HepG2 (cell line): ENCODE measurements around the gene SIAH2. TPM values are rescaled to one million over a fixed set of nuclear protein-coding genes. Genes with fewer than 3 reads are reported as not detected.

Experiments
- ATAC-seq: fragments of 200-7000 bp; cut with Tn5 transposase; 3 replicates; pipeline ENCODE4 v1.9.1; 2020; ENCODE audit warnings: mild to moderate bottlenecking, moderate library complexity
- BruUV-seq: library from RNA; stranded (reverse); fragments of 400-500 nt; replicated peaks from 2 replicates; lab custom pipeline; 2021; lab: Mats Ljungman, UMichigan
- CTCF ChIA-PET: fragments of 300-600 bp; formaldehyde crosslinking; extraction: SDS; loops from one replicate; lab custom pipeline; 2021; ENCODE audit warnings: low total read pairs, inconsistent platforms, low intra/inter-chr PET ratio; lab: Yijun Ruan, JAX
- POLR2A ChIA-PET: fragments of 350-600 bp; sonication (Branson Sonifier 250); formaldehyde crosslinking; loops from one replicate; lab custom pipeline; 2020; ENCODE audit warnings: antibody characterized with exemption, inconsistent platforms; lab: Yijun Ruan, JAX
- DNase-seq: peaks from one replicate; pipeline ENCODE4 v3.0.0-alpha.2; 2015; ENCODE audit warnings: low spot score
- FAIRE-seq: peaks from 3 replicates; lab custom pipeline; 2011; peaks lifted over from hg19 to GRCh38; lab: Jason Lieb, UNC
- H2AFZ ChIP-seq: one replicate; pipeline ENCODE4 v1.6.1; 2011; ENCODE audit warnings: low read length, inconsistent platforms
- H3K27ac ChIP-seq: fragments of 300-600 bp; 3 replicates; pipeline ENCODE4 v1.8.0; 2011; ENCODE audit warnings: mixed run types, mild to moderate bottlenecking, mixed read lengths, low read length, inconsistent platforms; ENCODE audit not compliant: insufficient read depth; ENCODE audit errors: extremely low read length
- H3K27me3 ChIP-seq, 2 experiments: fragments of 200-600 bp in 1 of 2; 2 replicates in 1 of 2; 3 replicates in 1 of 2; pipeline versions ENCODE4 v1.6.0 to v1.8.0; 2011; ENCODE audit warnings: low read length in 2 of 2, mild to moderate bottlenecking in 2 of 2, moderate library complexity in 2 of 2, inconsistent platforms in 1 of 2; ENCODE audit not compliant: insufficient read depth in 2 of 2, control insufficient read depth in 1 of 2
- H3K36me3 ChIP-seq, 2 experiments: fragments of 200-600 bp in 1 of 2; replicated peaks in 1 of 2; 2 replicates in 1 of 2; 3 replicates in 1 of 2; pipeline versions ENCODE4 v1.5.1 to v1.8.0; 2011; ENCODE audit warnings: low read length in 2 of 2, inconsistent platforms in 1 of 2; ENCODE audit not compliant: insufficient read depth in 2 of 2, control insufficient read depth in 1 of 2
- H3K4me1 ChIP-seq: 2 replicates; pipeline ENCODE4 v1.5.1; 2012; ENCODE audit warnings: low read length, inconsistent platforms; ENCODE audit not compliant: insufficient read depth
- H3K4me2 ChIP-seq: 2 replicates; pipeline ENCODE4 v1.6.0; 2011; ENCODE audit warnings: low read depth, low read length, inconsistent platforms
- H3K4me3 ChIP-seq, 3 experiments: fragments of 200-600 bp in 1 of 3; sonication (generic), shearing (Covaris generic) in 1 of 3; replicated peaks in 1 of 3; 2 replicates each; pipeline ENCODE4 v1.5.1; 2011 to 2016; ENCODE audit warnings: low read length in 3 of 3, inconsistent platforms in 2 of 3, low read depth in 2 of 3, mild to moderate bottlenecking in 2 of 3, control low read depth in 1 of 3, mixed read lengths in 1 of 3; ENCODE audit not compliant: insufficient read depth in 1 of 3
- H3K79me2 ChIP-seq: one replicate; pipeline ENCODE4 v1.6.1; 2011; ENCODE audit warnings: low read length, inconsistent platforms; ENCODE audit not compliant: insufficient read depth
- H3K9ac ChIP-seq: 2 replicates; pipeline ENCODE4 v1.6.0; 2011; ENCODE audit warnings: mild to moderate bottlenecking, low read depth, low read length, inconsistent platforms; ENCODE audit not compliant: insufficient read depth
- H3K9me3 ChIP-seq: 2 replicates; pipeline ENCODE4 v1.5.1; 2012; ENCODE audit warnings: mild to moderate bottlenecking, low read length
- H4K20me1 ChIP-seq: 2 replicates; pipeline ENCODE4 v1.6.0; 2011; ENCODE audit warnings: inconsistent platforms, mild to moderate bottlenecking, low read length, moderate library complexity; ENCODE audit not compliant: insufficient read depth
- EED ChIP-seq: sonication (generic); formaldehyde crosslinking; IDR thresholded peaks from 2 replicates; pipeline ENCODE4 v1.5.0; 2020; ENCODE audit warnings: mild to moderate bottlenecking, missing genetic modification reagents
- FOXC1 ChIP-seq: sonication (generic); formaldehyde crosslinking; IDR thresholded peaks from 2 replicates; pipeline ENCODE4 v1.8.0; 2022; ENCODE audit warnings: mild to moderate bottlenecking, missing genetic modification reagents, borderline replicate concordance
- HES4 ChIP-seq: sonication (generic); formaldehyde crosslinking; IDR thresholded peaks from 2 replicates; pipeline ENCODE4 v1.9.0; 2021; ENCODE audit warnings: mild to moderate bottlenecking, missing genetic modification reagents, borderline replicate concordance
- MTA1 ChIP-seq: sonication (generic); formaldehyde crosslinking; IDR thresholded peaks from 2 replicates; pipeline ENCODE4 v1.4.0; 2020; ENCODE audit warnings: missing genetic modification reagents, mild to moderate bottlenecking, borderline replicate concordance
- SRY ChIP-seq: sonication (generic); formaldehyde crosslinking; IDR thresholded peaks from 2 replicates; pipeline ENCODE4 v1.8.0; 2022; ENCODE audit warnings: mild to moderate bottlenecking, missing genetic modification reagents
- UBTF ChIP-seq: sonication (generic); formaldehyde crosslinking; IDR thresholded peaks from 2 replicates; pipeline ENCODE4 v1.4.0; 2020; ENCODE audit warnings: mild to moderate bottlenecking, missing genetic modification reagents
- ZNF557 ChIP-seq: sonication (generic); formaldehyde crosslinking; IDR thresholded peaks from 2 replicates; pipeline ENCODE4 v1.4.0; 2020; ENCODE audit warnings: missing genetic modification reagents
- ZNF615 ChIP-seq: sonication (generic); formaldehyde crosslinking; IDR thresholded peaks from 2 replicates; pipeline ENCODE4 v1.5.0; 2020; ENCODE audit warnings: mild to moderate bottlenecking, missing genetic modification reagents, borderline replicate concordance
- ZNF746 ChIP-seq: sonication (generic); formaldehyde crosslinking; IDR thresholded peaks from 2 replicates; pipeline ENCODE4 v1.8.0; 2022; ENCODE audit warnings: mild to moderate bottlenecking, missing genetic modification reagents
- ZSCAN20 ChIP-seq: sonication (generic); formaldehyde crosslinking; IDR thresholded peaks from 2 replicates; pipeline ENCODE4 v1.4.0; 2020; ENCODE audit warnings: missing genetic modification reagents, mild to moderate bottlenecking, borderline replicate concordance
- ZSCAN31 ChIP-seq: sonication (generic); formaldehyde crosslinking; IDR thresholded peaks from 2 replicates; pipeline ENCODE4 v1.5.0; 2020; ENCODE audit warnings: low read depth, mild to moderate bottlenecking, missing genetic modification reagents
- in situ Hi-C: cut with HindIII; loops from 2 replicates; pipeline ENCODE4 v1.10.0; 2017; ENCODE audit warnings: low pct_unique_long_range_greater_than_20kb; ENCODE audit not compliant: extremely low pct_ligation_motif_present
- intact Hi-C: fragments of 100-400 bp; cut with micrococcal nuclease; formaldehyde crosslinking; loops from one replicate; pipeline ENCODE4 v1.10.0; 2022; ENCODE audit not compliant: unreplicated experiment
- polyA plus RNA-seq, 8 experiments: library from polyadenylated mRNA; depleted of rRNA in 3 of 8; stranded (reverse) in 7 of 8; unstranded in 1 of 8; fragments of >200 nt; fragmentation: Illumina TruSeq in 4 of 8; extraction: Trizol in 4 of 8; gene quantifications; 2 replicates each; pipeline versions ENCODE4 v1.2.1 to v1.2.3, GENCODE V29; 2011 to 2016; ENCODE audit warnings: low read depth in 4 of 8, missing spikeins in 1 of 8, mixed read lengths in 1 of 8; ENCODE audit not compliant: insufficient read depth in 1 of 8
- total RNA-seq, 5 experiments: library from RNA; depleted of rRNA; stranded (reverse); fragments of >200 nt; fragmentation: Illumina TruSeq; extraction: Trizol; gene quantifications; 2 replicates each; pipeline ENCODE4 v1.2.3, GENCODE V29; 2016; ENCODE audit warnings: low read depth in 1 of 5
- TF ChIP-seq, protein P1 (sequence below): IDR thresholded peaks from 2 replicates; pipeline ENCODE4 v1.6.1; 2016; ENCODE audit warnings: low read depth, borderline replicate concordance

Gene SIAH2
- total and polyA plus RNA-seq, 2 of the 13 experiments (the other 11 are each of a cell fraction or from before 2014, with no cell fraction given), result 71.8 to 117 TPM

DNA sequence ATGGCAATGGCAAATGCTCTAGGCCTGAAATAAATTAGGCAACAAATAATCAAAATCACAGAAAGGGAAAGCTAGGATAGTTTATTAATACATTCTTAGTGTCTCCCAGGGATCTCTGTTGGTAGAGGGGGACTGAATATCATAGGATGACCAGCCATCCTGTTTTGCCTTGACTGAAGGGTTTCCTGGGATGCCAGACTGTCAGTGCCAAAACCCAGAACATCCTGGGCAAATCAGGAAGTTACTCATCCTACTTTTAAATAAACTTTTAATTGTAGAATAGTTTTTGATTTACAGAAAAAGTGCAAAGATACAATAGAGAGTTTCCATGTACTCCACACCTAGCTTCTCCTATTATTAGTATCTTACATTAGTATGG is 21.8 kb upstream of the SIAH2 start:
- in situ Hi-C loops, result loop anchor here (5.0 to 10.0 kb wide), 2 partner anchors 50 to 83 kb away; no protein-coding TSS in a partner anchor
- H3K27me3 ChIP-seq, result peaks cover 2 to 10% of the 10 kb centered on the region in 2 experiments; a peak in 1 of 5 replicates
- TF ChIP-seq ZNF615 (no peak), ZSCAN31 (CRISPR knock-in tag) (no peak), ZSCAN20 (no peak), UBTF (no peak), MTA1 (no peak), FOXC1 (CRISPR knock-in tag) (no peak), ZNF557 (CRISPR knock-in tag) (no peak), ZNF746 (no peak), SRY (no peak), HES4 (no peak), EED (no peak)
- TF ChIP-seq, protein P1, sequence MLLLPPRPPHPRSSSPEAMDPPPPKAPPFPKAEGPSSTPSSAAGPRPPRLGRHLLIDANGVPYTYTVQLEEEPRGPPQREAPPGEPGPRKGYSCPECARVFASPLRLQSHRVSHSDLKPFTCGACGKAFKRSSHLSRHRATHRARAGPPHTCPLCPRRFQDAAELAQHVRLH (CRISPR knock-in tag), result no peak
- H2AFZ ChIP-seq, result no peak overlapping the region
- no peak for ATAC-seq
- no peak for FAIRE-seq
- ChIA-PET POLR2A (no interaction called here), CTCF (no interaction called here)
- H3K9ac ChIP-seq, result no peak overlapping the region
- intact Hi-C loops, result loop anchor here (5.0 kb wide), 1 partner anchor 48 kb away; no protein-coding TSS in a partner anchor
- H4K20me1 ChIP-seq, result no peaks in the 10 kb centered on the region
- no peak overlapping the region for H3K27ac ChIP-seq
- no TSS peak for BruUV-seq
- DNase-seq, result no peak
- H3K9me3 ChIP-seq, result no peaks in the 10 kb centered on the region
- no peaks in the 10 kb centered on the region for H3K79me2 ChIP-seq
- no peak overlapping the region for H3K4me2 ChIP-seq
- H3K4me1 ChIP-seq, result peaks cover 13% of the 10 kb centered on the region
- no peaks in the 10 kb centered on the region for H3K36me3 ChIP-seq
- no peak overlapping the region for H3K4me3 ChIP-seq
